SKM-1 (cell line): ENCODE results near the gene NUTM2F.
"Not testable (repeated sequence)": the region's sequence is repeated elsewhere in the genome, so short reads cannot be mapped to it uniquely, and the experiment has no call there.

Experiments used
- DNase-seq: peaks from one replicate; lab custom pipeline; 2025; ENCODE audit not compliant: unreplicated experiment; lab: John Stamatoyannopoulos, UW

NUTM2F gene

DNA sequence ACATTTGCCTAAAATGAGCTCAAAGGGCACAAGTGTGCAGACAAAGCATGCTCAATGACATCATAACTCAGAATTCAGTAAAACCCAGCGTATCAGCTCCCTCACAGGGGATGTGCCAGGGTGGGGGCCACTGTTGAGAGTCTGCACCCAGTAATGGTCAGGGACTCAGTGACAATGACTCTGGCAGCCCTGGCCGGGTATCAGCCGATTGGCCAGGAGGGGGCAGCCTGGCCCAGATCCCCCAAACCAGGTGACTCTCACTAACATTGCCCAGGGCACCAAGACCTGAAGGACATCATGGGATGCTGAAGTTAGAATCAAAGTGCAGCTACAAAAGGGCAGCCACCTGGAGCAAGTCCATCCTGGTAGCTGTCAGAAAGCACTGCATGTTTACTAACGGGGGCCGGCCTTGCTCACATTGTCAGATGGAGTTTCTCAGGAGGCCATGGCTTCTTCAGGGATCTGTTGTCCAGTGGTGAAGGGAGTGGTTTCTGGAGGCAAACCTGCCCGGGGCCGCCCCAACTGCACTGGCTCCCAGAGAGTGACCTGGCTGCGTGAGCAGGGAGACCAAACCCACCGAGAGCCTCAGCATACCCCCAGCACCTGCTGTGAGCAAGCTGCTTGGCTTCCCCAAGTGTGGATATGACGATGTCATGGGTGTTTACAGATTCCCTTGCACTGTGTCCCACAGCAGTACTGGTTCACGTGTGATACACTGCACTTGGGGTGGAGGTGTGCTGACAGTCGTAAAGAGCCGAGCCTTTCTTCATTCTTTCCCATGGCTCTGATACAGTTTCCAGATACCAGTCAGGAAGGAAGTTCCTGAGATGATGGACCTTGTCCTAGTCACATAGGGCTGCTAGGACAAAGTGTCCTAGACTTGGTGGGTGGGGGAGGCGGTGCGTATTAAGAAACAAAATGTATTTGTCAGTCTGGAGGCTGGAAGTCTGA, 13.1 kb downstream of the NUTM2F start:
- not testable (repeated sequence) for DNase-seq

DNA sequence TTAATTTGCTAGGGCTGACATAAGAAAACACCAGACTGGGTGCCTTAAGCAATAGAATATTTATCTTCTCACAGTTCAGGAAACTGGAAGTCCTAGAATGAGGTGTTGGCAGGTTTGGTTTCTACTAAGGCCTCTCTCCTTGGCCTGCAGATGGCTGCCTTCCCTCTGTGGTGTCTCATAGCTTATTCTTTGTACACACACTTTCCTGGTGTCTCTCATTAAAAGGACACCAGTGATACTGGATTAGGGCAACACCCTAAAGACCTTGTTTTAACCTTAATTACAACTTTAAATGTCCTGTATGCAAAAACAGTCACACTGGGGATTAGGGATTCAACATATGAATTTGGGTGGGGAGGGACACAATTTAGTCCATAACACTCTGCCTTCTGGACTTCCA, 25.1 kb downstream of the NUTM2F start:
- DNase-seq = no peak

DNA sequence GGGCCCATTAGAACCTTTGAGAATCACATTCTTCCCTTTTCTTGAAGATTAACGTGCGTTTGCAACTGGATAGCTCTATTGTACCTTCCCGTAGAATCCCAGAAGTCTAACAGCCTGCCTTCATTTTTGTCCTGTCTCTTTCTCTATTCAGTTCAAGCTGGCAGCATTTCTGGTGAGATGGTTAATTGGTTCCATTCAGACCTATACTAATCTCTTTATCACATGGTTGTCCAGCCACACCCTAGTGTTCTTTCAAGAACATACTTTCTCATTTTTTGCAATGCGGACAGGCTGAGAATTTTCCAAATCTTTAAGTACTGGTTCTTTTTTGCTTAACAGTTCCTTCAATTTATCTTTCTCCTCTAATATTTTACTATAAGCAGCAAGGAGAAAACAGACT, 26.0 kb downstream of the NUTM2F start:
- DNase-seq = no peak

DNA sequence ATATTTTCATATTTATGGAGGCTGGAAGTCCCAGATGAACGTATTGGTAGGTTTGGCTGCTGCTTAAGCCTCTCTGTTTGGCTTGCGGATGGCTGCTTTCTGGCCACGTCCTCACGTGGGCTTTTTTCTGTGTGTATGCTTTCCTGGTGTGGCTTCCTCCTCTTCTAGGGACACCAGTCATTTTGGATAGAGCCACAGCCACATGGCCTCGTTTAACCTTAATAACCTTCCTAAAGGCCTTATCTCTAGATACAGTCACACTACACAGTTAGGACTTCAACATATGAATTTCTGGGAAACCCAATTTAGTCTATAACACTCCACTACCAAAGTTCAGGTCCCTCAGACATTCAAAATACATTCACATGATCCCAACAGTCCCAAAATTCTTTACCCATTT, 26.9 kb downstream of the NUTM2F start:
- no peak for DNase-seq

DNA sequence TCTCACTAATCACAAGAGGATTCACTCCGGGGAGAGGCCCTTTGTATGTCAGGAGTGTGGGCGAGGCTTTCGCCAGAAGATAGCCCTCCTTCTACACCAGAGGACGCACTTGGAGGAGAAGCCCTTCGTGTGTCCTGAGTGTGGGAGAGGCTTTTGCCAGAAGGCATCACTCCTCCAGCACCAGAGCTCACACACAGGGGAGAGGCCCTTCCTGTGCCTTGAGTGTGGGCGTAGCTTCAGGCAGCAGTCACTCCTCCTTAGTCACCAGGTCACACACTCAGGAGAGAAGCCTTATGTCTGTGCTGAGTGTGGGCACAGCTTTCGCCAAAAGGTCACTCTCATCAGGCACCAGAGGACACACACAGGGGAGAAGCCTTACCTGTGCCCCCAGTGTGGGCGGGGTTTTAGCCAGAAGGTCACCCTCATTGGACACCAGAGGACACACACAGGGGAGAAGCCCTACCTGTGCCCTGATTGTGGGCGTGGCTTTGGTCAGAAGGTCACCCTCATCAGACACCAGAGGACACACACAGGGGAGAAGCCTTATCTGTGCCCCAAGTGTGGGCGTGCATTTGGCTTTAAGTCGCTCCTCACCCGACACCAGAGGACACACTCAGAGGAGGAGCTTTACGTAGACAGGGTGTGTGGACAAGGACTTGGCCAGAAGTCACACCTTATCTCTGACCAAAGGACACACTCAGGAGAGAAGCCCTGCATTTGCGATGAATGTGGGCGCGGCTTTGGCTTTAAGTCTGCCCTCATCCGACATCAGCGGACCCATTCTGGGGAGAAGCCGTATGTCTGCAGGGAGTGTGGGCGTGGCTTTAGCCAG, 27.8 kb downstream of the NUTM2F start:
- no peak for DNase-seq

DNA sequence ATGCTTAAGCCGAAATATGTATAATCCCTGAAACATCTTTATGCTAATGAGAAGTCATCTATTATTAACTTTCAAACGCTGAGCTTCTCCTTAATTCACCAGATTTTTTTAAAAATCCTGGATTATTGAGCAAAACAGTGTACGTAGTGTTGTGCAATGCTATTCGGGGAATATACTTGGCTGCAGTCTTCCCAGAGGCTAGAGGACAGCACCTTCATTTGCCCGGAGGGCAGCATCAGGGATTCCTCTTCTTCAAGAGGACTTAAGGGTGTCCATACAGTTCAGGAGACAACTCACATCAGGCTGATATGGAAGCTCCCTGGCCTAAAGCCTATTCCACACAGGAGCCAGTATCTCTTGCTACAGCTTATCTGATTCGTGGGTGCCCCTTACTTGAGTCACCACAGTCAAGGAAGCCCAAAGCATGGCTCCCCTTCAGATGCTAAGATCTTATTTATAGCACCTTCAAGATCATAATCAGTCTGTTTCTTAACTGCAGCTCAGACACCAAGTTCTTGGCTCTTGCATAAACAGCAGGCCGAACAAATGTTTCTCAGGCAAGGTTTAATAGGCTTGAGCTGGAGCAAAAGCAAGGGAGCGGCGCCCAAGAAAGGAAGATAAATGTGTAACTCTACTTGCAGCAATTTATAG, 29.4 kb downstream of the NUTM2F start:
- DNase-seq = no peak

DNA sequence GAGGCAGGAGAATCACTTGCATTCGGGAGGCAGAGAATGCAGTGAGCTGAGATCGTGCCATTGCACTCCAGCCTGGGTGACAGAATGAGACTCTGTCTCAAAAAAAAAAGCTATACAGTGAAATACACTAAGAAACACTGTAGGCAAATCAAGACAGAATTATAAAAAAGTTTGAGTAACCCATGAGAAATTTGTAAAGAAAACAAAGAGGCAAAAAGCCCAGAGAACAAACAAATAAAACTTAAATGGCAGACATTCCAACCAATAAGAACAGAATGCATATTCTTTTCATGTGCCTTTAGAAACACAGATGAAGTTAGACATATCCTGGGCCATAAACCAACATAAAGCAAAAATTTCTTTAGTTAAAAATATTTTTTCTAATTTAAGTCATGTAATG, 38.8 kb downstream of the NUTM2F start:
- DNase-seq = no peak

DNA sequence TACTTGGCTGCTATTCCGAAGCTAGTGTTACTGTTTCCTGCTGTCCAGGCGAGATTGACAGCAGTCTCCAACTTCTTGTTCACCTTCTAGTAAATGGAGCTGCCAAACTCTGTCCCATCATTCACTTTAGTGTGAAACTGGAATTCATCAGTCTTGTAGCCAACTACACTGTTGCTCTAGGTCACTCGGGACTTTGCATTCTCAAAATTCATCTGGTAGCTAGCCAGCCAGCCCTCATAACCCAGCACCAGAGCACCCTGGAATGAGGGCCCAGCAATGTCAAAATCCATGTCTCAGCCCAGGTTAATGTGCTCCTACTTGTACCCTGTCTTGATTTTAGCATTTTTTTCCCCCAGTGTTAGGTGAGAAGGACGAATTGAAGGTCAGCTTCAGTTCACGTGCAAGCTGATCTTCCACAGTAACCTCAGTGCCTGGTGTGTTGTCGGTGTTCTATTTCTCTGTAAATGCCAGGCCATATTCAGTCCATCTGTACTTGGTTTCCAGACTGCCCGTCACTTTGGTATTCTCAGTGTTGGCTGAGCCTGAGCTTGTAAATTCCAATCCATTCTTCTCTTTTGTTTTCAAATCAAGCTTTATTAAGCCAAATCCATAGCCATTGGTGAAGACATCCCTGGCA, 40.4 kb downstream of the NUTM2F start:
- no peak for DNase-seq

DNA sequence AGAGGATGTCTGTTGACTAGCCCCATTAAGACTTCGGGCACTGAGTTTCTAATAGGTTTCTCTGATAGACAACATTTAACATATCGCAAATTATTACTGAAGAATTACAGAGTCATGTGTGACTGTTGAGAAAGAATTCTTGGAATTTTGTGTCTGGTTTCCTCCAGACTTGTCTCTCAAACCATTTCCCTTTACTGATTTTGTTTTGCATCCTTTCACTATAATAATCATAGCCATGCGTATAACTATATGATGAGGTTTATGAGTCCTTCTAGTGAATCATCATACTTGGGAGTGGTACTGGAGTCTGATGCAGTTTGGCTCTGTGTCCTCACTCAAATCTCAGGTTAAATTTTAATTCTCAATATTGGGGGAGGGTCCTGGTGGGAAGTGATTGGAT, 42.3 kb downstream of the NUTM2F start:
- no peak for DNase-seq

DNA sequence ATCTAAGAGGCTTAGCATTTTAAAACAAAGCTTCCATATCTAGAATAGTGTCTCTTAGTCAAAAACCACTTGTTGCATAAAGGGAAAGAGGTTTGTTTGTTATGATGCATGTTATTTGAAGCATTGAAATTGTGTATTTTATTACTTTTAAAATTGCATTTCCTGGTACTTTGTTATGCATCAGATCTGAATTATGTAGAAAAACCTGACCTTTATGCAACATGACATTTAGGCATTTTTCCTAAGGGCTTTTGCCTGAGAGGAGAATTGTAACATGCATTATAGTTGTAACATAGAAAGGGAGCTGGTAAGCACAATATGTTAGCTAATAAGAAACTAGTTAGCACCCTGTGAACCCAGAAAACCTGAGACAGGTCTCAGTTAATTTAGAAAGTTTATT, 47.3 kb downstream of the NUTM2F start:
- DNase-seq = no peak

DNA sequence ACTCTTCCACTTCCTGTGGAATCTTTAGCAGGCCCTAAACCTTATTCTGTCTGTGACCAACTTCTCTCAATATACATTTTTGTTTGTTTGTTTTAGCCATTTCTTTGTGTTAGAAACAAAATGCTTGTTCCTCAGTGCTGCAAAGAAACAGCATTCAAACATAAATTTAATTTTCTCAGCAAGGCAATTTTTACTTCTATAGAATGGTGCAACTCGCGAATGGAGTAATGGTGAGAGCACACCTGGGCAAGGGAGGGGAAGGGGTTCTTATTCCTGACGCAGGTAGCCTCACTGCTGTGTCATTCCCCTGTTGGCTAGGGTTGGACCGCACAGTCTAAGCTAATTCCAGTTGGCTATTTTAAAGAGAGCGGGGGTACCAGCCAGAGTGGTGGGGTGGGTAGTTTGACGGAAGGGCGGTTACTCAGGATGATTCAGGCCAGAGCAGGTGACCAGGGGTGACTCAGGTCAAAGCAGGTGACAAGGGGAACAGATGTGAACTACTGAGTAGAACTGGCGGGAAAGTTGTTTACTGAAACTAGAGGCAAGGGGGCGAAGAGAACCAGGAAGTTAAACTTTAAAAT, 47.9 kb downstream of the NUTM2F start:
- DNase-seq = no peak

DNA sequence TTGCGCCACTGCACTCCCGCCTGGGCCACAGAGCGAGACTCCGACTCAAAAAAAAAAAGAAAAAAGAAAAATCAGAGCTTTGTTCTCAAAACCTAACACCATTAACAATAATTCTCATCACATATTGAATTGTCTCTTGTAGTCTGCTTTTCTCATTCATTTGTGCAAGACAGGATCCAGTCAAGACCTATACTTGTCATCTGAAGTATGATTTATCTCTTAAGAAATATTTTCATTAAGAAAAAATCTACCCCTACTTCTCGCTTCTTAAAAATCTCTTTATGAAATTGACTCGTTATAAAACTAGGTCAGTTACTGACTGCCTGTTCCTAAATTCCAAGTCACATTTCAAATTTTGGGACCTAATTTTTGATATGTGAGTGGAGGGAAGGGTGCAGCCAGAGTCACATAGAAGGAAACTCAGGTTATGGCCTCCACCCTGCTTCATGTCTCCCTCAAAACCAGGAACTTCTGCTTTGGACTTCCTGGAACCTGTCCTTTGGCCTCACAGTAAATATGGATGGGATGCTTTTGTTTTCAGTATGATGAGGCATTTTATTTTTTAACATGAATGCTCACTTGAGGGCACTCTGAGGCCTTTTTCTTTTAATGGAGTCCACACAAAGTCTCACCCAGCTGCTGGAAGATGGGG, 50.4 kb downstream of the NUTM2F start:
- DNase-seq = no peak

DNA sequence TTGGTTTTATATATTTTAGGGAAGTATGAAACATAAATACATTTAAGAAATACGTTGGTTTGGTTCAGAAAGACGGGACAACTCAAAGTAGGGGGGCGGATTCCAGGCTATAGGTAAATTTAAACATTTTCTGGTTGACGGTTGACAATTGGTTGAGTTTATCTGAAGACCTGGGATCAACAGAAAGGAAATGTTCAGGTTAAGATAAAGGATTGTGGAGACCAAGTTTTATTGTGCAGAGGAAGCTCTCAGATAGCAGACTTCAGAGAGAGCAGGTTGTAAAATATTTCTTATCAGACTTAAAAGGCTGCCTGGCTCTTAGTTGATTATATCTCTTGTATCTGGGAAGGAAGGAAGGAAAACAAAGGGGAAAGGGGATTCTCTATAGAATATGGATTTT, 51.4 kb downstream of the NUTM2F start:
- DNase-seq = not testable (repeated sequence)

DNA sequence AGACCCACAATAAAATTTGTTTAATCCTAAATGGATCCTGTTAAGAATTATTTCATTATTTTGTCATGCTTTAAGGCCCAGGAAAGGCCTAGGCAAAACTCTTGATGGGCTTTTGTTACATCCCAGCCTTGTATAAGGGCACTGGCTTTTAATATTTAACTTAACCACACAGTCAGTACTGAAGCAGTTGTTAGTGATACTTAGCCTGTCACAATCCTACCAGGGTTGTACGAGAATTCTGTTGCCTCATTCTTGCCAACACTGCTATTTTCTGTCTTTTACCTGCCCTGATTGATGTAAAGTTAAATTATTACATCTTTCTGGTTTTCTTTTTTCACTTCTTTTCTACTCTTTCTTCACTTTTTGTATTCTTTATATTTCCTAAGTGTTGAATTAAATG, 58.4 kb downstream of the NUTM2F start:
- DNase-seq = no peak

DNA sequence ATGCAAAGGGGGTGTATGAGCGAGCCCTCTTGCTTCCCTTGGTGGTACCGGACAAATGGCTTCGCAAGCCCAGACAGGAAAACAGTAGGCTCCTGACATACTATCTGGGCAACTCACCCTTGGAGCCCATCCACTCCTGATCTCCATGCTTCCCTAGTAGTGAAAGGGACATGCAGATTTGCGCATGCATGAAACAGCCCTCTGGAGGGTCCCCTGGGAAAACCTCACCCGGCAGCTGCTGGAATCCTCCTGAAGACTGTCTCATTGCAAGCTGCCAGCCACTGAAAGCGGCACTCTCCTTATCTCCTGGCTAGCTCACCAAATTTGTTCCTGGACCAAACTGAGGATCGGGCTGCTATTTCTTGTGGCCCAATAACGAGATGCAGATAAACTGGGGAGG, 59.2 kb downstream of the NUTM2F start:
- no peak for DNase-seq
